ENCODE data around the gene AHDC1.

DNA sequence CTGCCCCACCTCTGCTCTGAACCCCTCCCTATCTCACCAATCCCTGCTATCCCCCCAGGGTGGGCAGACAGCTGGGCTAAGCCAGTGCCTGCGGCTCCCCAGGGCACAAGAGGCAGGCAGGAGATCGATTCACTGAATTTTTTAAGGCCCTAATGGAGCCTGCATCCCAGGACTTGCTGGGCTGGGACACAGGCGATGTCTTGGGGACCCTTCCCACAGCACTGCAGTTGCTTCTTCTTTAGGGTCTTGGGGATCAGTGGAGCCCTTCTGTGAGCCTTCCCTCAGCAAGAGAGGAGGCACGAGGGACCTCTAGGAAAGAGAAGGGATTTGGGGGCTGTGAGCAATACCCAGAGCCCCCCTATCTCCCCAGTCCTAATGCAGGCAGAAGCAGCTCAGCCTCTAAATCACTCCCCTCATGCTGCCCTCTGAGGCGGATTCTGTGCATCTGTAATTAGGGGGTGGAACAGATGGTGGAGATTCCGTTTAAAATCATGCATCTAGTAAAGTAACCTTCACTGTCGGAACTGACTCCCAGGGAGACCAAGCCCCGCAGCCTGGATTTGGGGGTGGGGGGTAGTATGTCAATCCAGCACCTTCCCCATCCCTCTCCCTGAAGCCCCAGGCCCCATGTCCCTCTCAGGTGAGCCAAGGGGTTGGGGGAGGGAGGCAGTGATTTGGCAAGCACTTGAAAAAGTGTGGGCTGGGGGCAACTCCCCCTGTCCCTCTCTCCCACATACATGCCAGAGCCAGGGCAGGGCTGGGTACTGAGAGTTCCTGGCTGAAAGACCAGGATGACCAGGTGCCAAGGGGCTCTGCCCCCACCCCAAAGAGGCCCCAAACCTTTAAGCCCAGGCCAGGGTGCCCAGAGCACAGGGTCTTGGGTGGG is 10.0 kb downstream of the AHDC1 start:
- no peak for TF ChIP-seq CSDC2 (CRISPR knock-in tag; IDR thresholded peaks at IDR 0.05)
- no peak for TF ChIP-seq ZNF70 (CRISPR knock-in tag; IDR thresholded peaks at IDR 0.05)
- no peak for TF ChIP-seq ZFP30 (CRISPR knock-in tag; IDR thresholded peaks at IDR 0.05)
- TF ChIP-seq SNAI2 (CRISPR knock-in tag; IDR thresholded peaks at IDR 0.05): no peak
- TF ChIP-seq RARB (CRISPR knock-in tag; IDR thresholded peaks at IDR 0.05): no peak
- no peak for TF ChIP-seq POU6F1 (CRISPR knock-in tag; IDR thresholded peaks at IDR 0.05; ENCODE audit: borderline replicate concordance, low read depth)
- TF ChIP-seq, protein P1, sequence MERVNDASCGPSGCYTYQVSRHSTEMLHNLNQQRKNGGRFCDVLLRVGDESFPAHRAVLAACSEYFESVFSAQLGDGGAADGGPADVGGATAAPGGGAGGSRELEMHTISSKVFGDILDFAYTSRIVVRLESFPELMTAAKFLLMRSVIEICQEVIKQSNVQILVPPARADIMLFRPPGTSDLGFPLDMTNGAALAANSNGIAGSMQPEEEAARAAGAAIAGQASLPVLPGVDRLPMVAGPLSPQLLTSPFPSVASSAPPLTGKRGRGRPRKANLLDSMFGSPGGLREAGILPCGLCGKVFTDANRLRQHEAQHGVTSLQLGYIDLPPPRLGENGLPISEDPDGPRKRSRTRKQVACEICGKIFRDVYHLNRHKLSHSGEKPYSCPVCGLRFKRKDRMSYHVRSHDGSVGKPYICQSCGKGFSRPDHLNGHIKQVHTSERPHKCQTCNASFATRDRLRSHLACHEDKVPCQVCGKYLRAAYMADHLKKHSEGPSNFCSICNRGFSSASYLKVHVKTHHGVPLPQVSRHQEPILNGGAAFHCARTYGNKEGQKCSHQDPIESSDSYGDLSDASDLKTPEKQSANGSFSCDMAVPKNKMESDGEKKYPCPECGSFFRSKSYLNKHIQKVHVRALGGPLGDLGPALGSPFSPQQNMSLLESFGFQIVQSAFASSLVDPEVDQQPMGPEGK (CRISPR knock-in tag; IDR thresholded peaks at IDR 0.05; ENCODE audit: borderline replicate concordance): no peak
- TF ChIP-seq TOX (CRISPR knock-in tag; IDR thresholded peaks at IDR 0.05; ENCODE audit: borderline replicate concordance): no peak
- TF ChIP-seq ESRRG (CRISPR knock-in tag; IDR thresholded peaks at IDR 0.05): no peak

Data from SK-N-SH treated with all-trans-retinoic acid at 6 μM for 48 hours (cell line).